ENCODE measurements around the gene CACNA1B. TPM values are rescaled to one million over a fixed set of nuclear protein-coding genes. Genes with fewer than 3 reads are reported as not detected.

CACNA1B gene
- total and polyA plus RNA-seq, 2 donors from 2014 or later: 0.03 TPM; not detected in 1

DNA sequence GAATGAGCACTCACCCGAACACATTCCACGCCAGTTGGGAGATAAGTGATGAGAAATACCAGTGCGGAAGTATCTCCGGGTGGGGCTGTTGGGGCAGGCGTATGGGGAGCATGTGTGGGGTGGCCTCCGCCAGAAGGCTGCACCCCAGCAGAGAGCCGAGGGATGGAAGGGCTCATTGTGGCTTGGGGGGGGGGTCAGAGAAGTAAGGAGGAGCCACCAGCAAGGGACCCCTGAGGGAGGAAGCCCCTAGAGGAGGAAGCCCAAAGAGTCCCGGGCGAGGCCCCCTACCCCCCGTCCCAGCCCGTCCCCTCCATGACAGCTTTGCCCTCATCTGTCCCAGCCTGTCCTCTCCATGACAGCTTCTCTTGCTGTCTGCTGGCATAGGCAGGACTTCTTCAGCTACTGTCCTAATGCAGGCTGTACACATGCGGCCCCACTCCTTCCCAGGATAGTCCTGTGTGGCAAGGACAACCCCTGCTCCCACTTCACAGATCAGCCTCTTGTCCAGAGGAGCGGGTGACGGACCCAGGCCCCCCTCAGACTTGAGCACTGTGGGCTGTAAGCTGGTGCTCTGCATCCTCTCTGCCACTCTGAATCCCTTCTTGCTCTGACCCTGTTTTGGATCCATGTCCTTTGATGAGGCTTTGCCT is 239.6 kb downstream of the CACNA1B start:
- TF ChIP-seq, protein P1, sequence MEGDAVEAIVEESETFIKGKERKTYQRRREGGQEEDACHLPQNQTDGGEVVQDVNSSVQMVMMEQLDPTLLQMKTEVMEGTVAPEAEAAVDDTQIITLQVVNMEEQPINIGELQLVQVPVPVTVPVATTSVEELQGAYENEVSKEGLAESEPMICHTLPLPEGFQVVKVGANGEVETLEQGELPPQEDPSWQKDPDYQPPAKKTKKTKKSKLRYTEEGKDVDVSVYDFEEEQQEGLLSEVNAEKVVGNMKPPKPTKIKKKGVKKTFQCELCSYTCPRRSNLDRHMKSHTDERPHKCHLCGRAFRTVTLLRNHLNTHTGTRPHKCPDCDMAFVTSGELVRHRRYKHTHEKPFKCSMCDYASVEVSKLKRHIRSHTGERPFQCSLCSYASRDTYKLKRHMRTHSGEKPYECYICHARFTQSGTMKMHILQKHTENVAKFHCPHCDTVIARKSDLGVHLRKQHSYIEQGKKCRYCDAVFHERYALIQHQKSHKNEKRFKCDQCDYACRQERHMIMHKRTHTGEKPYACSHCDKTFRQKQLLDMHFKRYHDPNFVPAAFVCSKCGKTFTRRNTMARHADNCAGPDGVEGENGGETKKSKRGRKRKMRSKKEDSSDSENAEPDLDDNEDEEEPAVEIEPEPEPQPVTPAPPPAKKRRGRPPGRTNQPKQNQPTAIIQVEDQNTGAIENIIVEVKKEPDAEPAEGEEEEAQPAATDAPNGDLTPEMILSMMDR (IDR thresholded peaks at IDR 0.05; ENCODE audit: borderline replicate concordance, extremely low read depth, insufficient read depth): no peak
- Histone ChIP-seq H3K9me3 (ENCODE audit: control insufficient read depth in 2 of 3, insufficient read depth in 1 of 3, low read length in 3 of 3) (no peaks in the 10 kb centered on the region), H3K4me3 (ENCODE audit: low read length in 3 of 3) (no peak overlapping the region), H3K27ac (ENCODE audit: low read depth in 2 of 2, low read length in 2 of 2) (no peak overlapping the region), H3K27me3 (ENCODE audit: control insufficient read depth, insufficient read depth, low read length) (no peaks in the 10 kb centered on the region), H3K36me3 (ENCODE audit: control insufficient read depth in 2 of 3, insufficient read depth in 3 of 3, low read length in 3 of 3) (no peaks in the 10 kb centered on the region), H3K9ac (ENCODE audit: low read length in 3 of 3) (no peak overlapping the region), H3K4me1 (ENCODE audit: control insufficient read depth in 2 of 3, insufficient read depth in 2 of 3, low read depth in 1 of 3, low read length in 3 of 3) (no peaks in the 10 kb centered on the region)
- intact Hi-C loops (cut with DNase I): no loop called here
- DNase-seq (peak in 1 of 5 donors; percentile 42), FAIRE-seq (no peak)

- Histone ChIP-seq H3K4me1 (ENCODE audit: control insufficient read depth in 2 of 3, insufficient read depth in 2 of 3, low read depth in 1 of 3, low read length in 3 of 3) (no peaks in the 10 kb centered on the region), H3K36me3 (ENCODE audit: control insufficient read depth in 2 of 3, insufficient read depth in 3 of 3, low read length in 3 of 3) (no peaks in the 10 kb centered on the region), H3K27ac (ENCODE audit: low read depth in 2 of 2, low read length in 2 of 2) (no peak overlapping the region), H3K4me3 (ENCODE audit: low read length in 3 of 3) (no peak overlapping the region), H3K9me3 (ENCODE audit: control insufficient read depth in 2 of 3, insufficient read depth in 1 of 3, low read length in 3 of 3) (no peaks in the 10 kb centered on the region), H3K9ac (ENCODE audit: low read length in 3 of 3) (no peak overlapping the region), H3K27me3 (ENCODE audit: control insufficient read depth, insufficient read depth, low read length) (no peaks in the 10 kb centered on the region)
- no peak for FAIRE-seq
- TF ChIP-seq, protein P1 (IDR thresholded peaks at IDR 0.05; ENCODE audit: borderline replicate concordance, extremely low read depth, insufficient read depth): no peak
- intact Hi-C loops (cut with DNase I): no loop called here
- peak in 1 of 5 donors; percentile 16 for DNase-seq
These were observed 240.3 kb downstream of the CACNA1B start for GRCh38 chr9:138117836-138118235.

- TF ChIP-seq, protein P1 (IDR thresholded peaks at IDR 0.05; ENCODE audit: borderline replicate concordance, extremely low read depth, insufficient read depth): no peak
- intact Hi-C loops (cut with DNase I): no loop called here
- Histone ChIP-seq H3K4me1 (ENCODE audit: control insufficient read depth in 2 of 3, insufficient read depth in 2 of 3, low read depth in 1 of 3, low read length in 3 of 3) (no peaks in the 10 kb centered on the region), H3K27me3 (ENCODE audit: control insufficient read depth, insufficient read depth, low read length) (no peaks in the 10 kb centered on the region), H3K36me3 (ENCODE audit: control insufficient read depth in 2 of 3, insufficient read depth in 3 of 3, low read length in 3 of 3) (no peaks in the 10 kb centered on the region), H3K9me3 (ENCODE audit: control insufficient read depth in 2 of 3, insufficient read depth in 1 of 3, low read length in 3 of 3) (no peaks in the 10 kb centered on the region), H3K4me3 (ENCODE audit: low read length in 3 of 3) (no peak overlapping the region), H3K9ac (ENCODE audit: low read length in 3 of 3) (no peak overlapping the region), H3K27ac (ENCODE audit: low read depth in 2 of 2, low read length in 2 of 2) (no peak overlapping the region)
- FAIRE-seq: no peak
- DNase-seq: peak in 2 of 5 donors; percentile 5 to 57
These were observed 241.1 kb downstream of the CACNA1B start for GRCh38 chr9:138118601-138119071.

Measured in kidney (tissue), 14 donors.